IMR-90 (cell line): ENCODE data around the gene CEBPZ. TPM values are rescaled to one million over a fixed set of nuclear protein-coding genes. Genes with fewer than 3 reads are reported as not detected.

ENCODE experiments used
- ATAC-seq: fragments of 200-7000 bp; cut with Tn5 transposase; 2 replicates; pipeline ENCODE4 v1.9.1; 2020; ENCODE audit warnings: low read depth, mild to moderate bottlenecking, moderate library complexity
- BruUV-seq: library from RNA; stranded (reverse); fragments of 400-500 nt; replicated peaks from 2 replicates; lab custom pipeline; 2021; lab: Mats Ljungman, UMichigan
- CTCF ChIA-PET: fragments of 300-600 bp; formaldehyde crosslinking; extraction: SDS; loops from one replicate; lab custom pipeline; 2021; ENCODE audit warnings: antibody characterized with exemption; lab: Yijun Ruan, JAX
- POLR2A ChIA-PET: fragments of 300-600 bp; sonication (Branson Sonifier 250); formaldehyde crosslinking; loops from one replicate; lab custom pipeline; 2022; ENCODE audit warnings: antibody characterized with exemption; ENCODE audit not compliant: unreplicated experiment; lab: Charles Lee
- DNase-seq: peaks from one replicate; pipeline ENCODE4 v3.0.0; 2013
- H2AFZ ChIP-seq: replicated peaks from 2 replicates; pipeline ENCODE3; 2013; ENCODE audit warnings: low read length, mild to moderate bottlenecking; ENCODE audit not compliant: poor library complexity
- H2AK5ac ChIP-seq: 2 replicates; pipeline ENCODE4 v1.6.1; 2013; ENCODE audit warnings: low read depth, low read length, inconsistent platforms
- H2AK9ac ChIP-seq: replicated peaks from 2 replicates; pipeline ENCODE3; 2013; ENCODE audit warnings: mild to moderate bottlenecking, low read depth, low read length, moderate library complexity; ENCODE audit not compliant: poor library complexity
- H2BK120ac ChIP-seq: 2 replicates; pipeline ENCODE4 v1.6.1; 2013; ENCODE audit warnings: low read depth, low read length, inconsistent platforms
- H2BK15ac ChIP-seq: 3 replicates; pipeline ENCODE4 v1.6.1; 2013; ENCODE audit warnings: low read depth, low read length, inconsistent platforms
- H2BK20ac ChIP-seq: 2 replicates; pipeline ENCODE4 v1.6.1; 2013; ENCODE audit warnings: low read depth, mild to moderate bottlenecking, inconsistent platforms, low read length, moderate library complexity
- H2BK5ac ChIP-seq: 2 replicates; pipeline ENCODE4 v1.6.1; 2013; ENCODE audit warnings: mild to moderate bottlenecking, low read depth, low read length, inconsistent platforms; ENCODE audit not compliant: poor library complexity, severe bottlenecking
- H3K14ac ChIP-seq: replicated peaks from 2 replicates; pipeline ENCODE4 v1.6.1; 2013; ENCODE audit warnings: low read depth, low read length, inconsistent platforms
- H3K18ac ChIP-seq: 2 replicates; pipeline ENCODE4 v1.6.1; 2013; ENCODE audit warnings: low read depth, low read length, control low read depth
- H3K23ac ChIP-seq: 2 replicates; pipeline ENCODE4 v1.6.1; 2013; ENCODE audit warnings: low read depth, low read length, inconsistent platforms
- H3K27ac ChIP-seq: 2 replicates; pipeline ENCODE4 v1.5.1; 2013; ENCODE audit warnings: mild to moderate bottlenecking, control low read depth, low read length; ENCODE audit not compliant: insufficient read depth
- H3K27me3 ChIP-seq: 2 replicates; pipeline ENCODE4 v1.6.1; 2013; ENCODE audit warnings: low read length; ENCODE audit not compliant: control insufficient read depth, insufficient read depth
- H3K36me3 ChIP-seq: 2 replicates; pipeline ENCODE4 v1.6.1; 2013; ENCODE audit warnings: low read length, mixed read lengths; ENCODE audit not compliant: control insufficient read depth, insufficient read depth
- H3K4ac ChIP-seq: 2 replicates; pipeline ENCODE4 v1.6.1; 2013; ENCODE audit warnings: low read depth, low read length, inconsistent platforms
- H3K4me1 ChIP-seq: 2 replicates; pipeline ENCODE4 v1.6.1; 2013; ENCODE audit warnings: low read length, mixed read lengths; ENCODE audit not compliant: control insufficient read depth, insufficient read depth
- H3K4me2 ChIP-seq: 2 replicates; pipeline ENCODE4 v1.6.1; 2013; ENCODE audit warnings: low read depth, mild to moderate bottlenecking, control low read depth, low read length, moderate library complexity
- H3K4me3 ChIP-seq: 2 replicates; pipeline ENCODE4 v1.5.1; 2013; ENCODE audit warnings: low read depth, mild to moderate bottlenecking, control low read depth, low read length, moderate library complexity; ENCODE audit not compliant: insufficient read depth
- H3K56ac ChIP-seq: 2 replicates; pipeline ENCODE4 v1.6.1; 2013; ENCODE audit warnings: low read length, inconsistent platforms; ENCODE audit not compliant: insufficient read depth; ENCODE audit errors: extremely low read depth
- H3K79me1 ChIP-seq, 2 experiments: 2 replicates each; pipeline ENCODE4 v1.6.1; 2013; ENCODE audit warnings: low read length in 2 of 2, inconsistent platforms in 1 of 2, low read depth in 1 of 2
- H3K9ac ChIP-seq: 2 replicates; pipeline ENCODE4 v1.6.1; 2013; ENCODE audit warnings: low read depth, low read length, control low read depth
- H3K9me1 ChIP-seq: 2 replicates; pipeline ENCODE4 v1.6.1; 2013; ENCODE audit warnings: low read length, inconsistent platforms; ENCODE audit not compliant: insufficient read depth
- H3K9me3 ChIP-seq: 2 replicates; pipeline ENCODE4 v1.6.1; 2013; ENCODE audit warnings: low read length; ENCODE audit not compliant: control insufficient read depth, insufficient read depth
- H4K20me1 ChIP-seq: 2 replicates; pipeline ENCODE4 v1.6.1; 2013; ENCODE audit warnings: low read length, inconsistent platforms; ENCODE audit not compliant: insufficient read depth
- H4K5ac ChIP-seq: 2 replicates; pipeline ENCODE4 v1.6.1; 2013; ENCODE audit warnings: mild to moderate bottlenecking, low read depth, low read length, control low read depth
- H4K8ac ChIP-seq, 2 experiments: 2 replicates each; pipeline ENCODE4 v1.6.1; 2013; ENCODE audit warnings: low read depth in 2 of 2, low read length in 2 of 2, control low read depth in 1 of 2, inconsistent platforms in 1 of 2
- H4K91ac ChIP-seq: 2 replicates; pipeline ENCODE4 v1.6.1; 2013; ENCODE audit warnings: low read depth, low read length, inconsistent platforms; ENCODE audit not compliant: insufficient read depth
- BHLHE40 ChIP-seq: fragments of 150-350 bp; IDR thresholded peaks from 2 replicates; pipeline ENCODE4 v1.6.1; 2016; ENCODE audit warnings: mild to moderate bottlenecking, low read depth, low read length
- CHD1 ChIP-seq: IDR thresholded peaks from 2 replicates; pipeline ENCODE4 v1.6.1; 2012; ENCODE audit warnings: low read depth, low read length, improper control_type of control experiment
- ELK1 ChIP-seq: fragments of 150-350 bp; IDR thresholded peaks from 2 replicates; pipeline ENCODE4 v1.6.1; 2016; ENCODE audit warnings: low read depth, mild to moderate bottlenecking, low read length, moderate library complexity, borderline replicate concordance
- FOS ChIP-seq: fragments of 150-350 bp; IDR thresholded peaks from 2 replicates; pipeline ENCODE4 v1.6.1; 2016; ENCODE audit warnings: low read depth, low read length
- MAZ ChIP-seq: IDR thresholded peaks from 2 replicates; pipeline ENCODE4 v1.6.1; 2012; ENCODE audit warnings: low read depth, mild to moderate bottlenecking, low read length, improper control_type of control experiment, moderate library complexity, borderline replicate concordance
- MXI1 ChIP-seq: IDR thresholded peaks from 2 replicates; pipeline ENCODE4 v1.6.1; 2012; ENCODE audit warnings: low read depth, mild to moderate bottlenecking, low read length, moderate library complexity, borderline replicate concordance
- POLR2A ChIP-seq: IDR thresholded peaks from 2 replicates; pipeline ENCODE4 v1.6.1; 2012; ENCODE audit warnings: mild to moderate bottlenecking, low read depth, low read length
- RCOR1 ChIP-seq: IDR thresholded peaks from 2 replicates; pipeline ENCODE4 v1.6.1; 2012; ENCODE audit warnings: mild to moderate bottlenecking, low read length, improper control_type of control experiment; ENCODE audit not compliant: insufficient replicate concordance
- RFX5 ChIP-seq: IDR thresholded peaks from 2 replicates; pipeline ENCODE4 v1.8.0; 2012; ENCODE audit warnings: low read depth, mild to moderate bottlenecking, low read length, moderate library complexity
- SMC3 ChIP-seq: fragments of 150-350 bp; IDR thresholded peaks from 2 replicates; pipeline ENCODE4 v1.6.1; 2016; ENCODE audit warnings: low read depth, mild to moderate bottlenecking, antibody characterized with exemption, low read length, moderate library complexity
- USF2 ChIP-seq: fragments of 150-350 bp; IDR thresholded peaks from 2 replicates; pipeline ENCODE4 v1.6.1; 2017; ENCODE audit warnings: mild to moderate bottlenecking, antibody characterized with exemption, low read length, low read depth
- WGBS, 2 experiments: methylation state at CpG; one replicate each; pipeline versions ENCODE4 v1.1.5 to v1.1.7; 2013; ENCODE audit warnings: missing lambda C conversion rate in 2 of 2; ENCODE audit not compliant: insufficient read length in 1 of 2; ENCODE audit errors: extremely low coverage in 2 of 2; 5-methylcytosine and 5-hydroxymethylcytosine counted together
- dilution Hi-C: fragments of 300-500 bp; cut with HindIII; formaldehyde crosslinking; loops from one replicate; pipeline ENCODE4 v1.14.3; 2018; ENCODE audit warnings: low sequenced_read_pairs; ENCODE audit not compliant: unreplicated experiment
- in situ Hi-C: fragments of 300-500 bp; cut with MboI; formaldehyde crosslinking; loops from 3 replicates; pipeline ENCODE4 v1.14.3; 2019; ENCODE audit warnings: low sequenced_read_pairs, inconsistent platforms, mixed read lengths
- intact Hi-C: fragments of 100-400 bp; cut with micrococcal nuclease; formaldehyde crosslinking; loops from 2 replicates; pipeline ENCODE4 v1.10.0; 2022
- polyA plus RNA-seq, 3 experiments: library from polyadenylated mRNA; depleted of rRNA; stranded (reverse); fragments of >200 nt; gene quantifications; 2 replicates each; pipeline ENCODE4 v1.2.3, GENCODE V29; 2012; ENCODE audit warnings: low replicate concordance in 1 of 3
- total RNA-seq: library from RNA; depleted of rRNA; stranded (reverse); fragments of >200 nt; gene quantifications from 2 replicates; pipeline ENCODE4 v1.2.3, GENCODE V29; 2012

The CEBPZ gene
- total and polyA plus RNA-seq, 2 of the 4 experiments (the other 2 are of a cell fraction) = 9.4 to 33.3 TPM

- TF ChIP-seq RCOR1 (no peak), FOS (no peak), MXI1 (no peak), RFX5 (no peak), POLR2A (no peak), USF2 (no peak), BHLHE40 (no peak), SMC3 (no peak), MAZ (no peak), CHD1 (no peak), ELK1 (no peak)
- ChIA-PET POLR2A (no interaction called here), CTCF (interaction anchor here (1.2 kb wide), 1 partner anchor 12 kb away, joined by 5 read pairs; no protein-coding TSS in a partner anchor)
- Histone ChIP-seq H3K4me2 (no peak overlapping the region), H3K9me3 (no peaks in the 10 kb centered on the region), H3K36me3 (no peaks in the 10 kb centered on the region), H3K27ac (no peak overlapping the region), H2AK5ac (no peak overlapping the region), H3K23ac (no peak overlapping the region), H2BK20ac (no peak overlapping the region), H3K9me1 (no peaks in the 10 kb centered on the region), H3K27me3 (no peaks in the 10 kb centered on the region), H2BK15ac (no peak overlapping the region), H3K79me1 (no peaks in the 10 kb centered on the region), H3K14ac (no peak overlapping the region), H2AK9ac (no peak overlapping the region), H3K18ac (no peak overlapping the region), H2BK5ac (no peak overlapping the region), H4K5ac (no peak overlapping the region), H3K4me1 (peaks cover 3% of the 10 kb centered on the region), H3K9ac (no peak overlapping the region), H3K4me3 (no peak overlapping the region), H2AFZ (no peak overlapping the region), H2BK120ac (no peak overlapping the region), H4K91ac (no peak overlapping the region), H4K8ac (no peak overlapping the region), H4K20me1 (no peaks in the 10 kb centered on the region), H3K56ac (no peak overlapping the region), H3K4ac (no peak overlapping the region)
- DNase-seq = no peak
- intact Hi-C loops = no loop called here
- ATAC-seq = no peak
- in situ Hi-C loops = no loop called here
- dilution Hi-C loops = no loop called here
- no TSS peak for BruUV-seq
- WGBS, 2 experiments = no CpG with 5 or more reads among the region's 5 CpGs
These were observed 50.8 kb downstream of the CEBPZ start for GRCh38 chr2:37180640-37181039.
